GM18858 (cell line): ENCODE data around the gene FSCN2.

Experiments used
- ATAC-seq: cut with Tn5 transposase; IDR thresholded peaks from one replicate; pipeline ENCODE4 v1.9.1; 2021; ENCODE audit not compliant: unreplicated experiment

Gene FSCN2

DNA sequence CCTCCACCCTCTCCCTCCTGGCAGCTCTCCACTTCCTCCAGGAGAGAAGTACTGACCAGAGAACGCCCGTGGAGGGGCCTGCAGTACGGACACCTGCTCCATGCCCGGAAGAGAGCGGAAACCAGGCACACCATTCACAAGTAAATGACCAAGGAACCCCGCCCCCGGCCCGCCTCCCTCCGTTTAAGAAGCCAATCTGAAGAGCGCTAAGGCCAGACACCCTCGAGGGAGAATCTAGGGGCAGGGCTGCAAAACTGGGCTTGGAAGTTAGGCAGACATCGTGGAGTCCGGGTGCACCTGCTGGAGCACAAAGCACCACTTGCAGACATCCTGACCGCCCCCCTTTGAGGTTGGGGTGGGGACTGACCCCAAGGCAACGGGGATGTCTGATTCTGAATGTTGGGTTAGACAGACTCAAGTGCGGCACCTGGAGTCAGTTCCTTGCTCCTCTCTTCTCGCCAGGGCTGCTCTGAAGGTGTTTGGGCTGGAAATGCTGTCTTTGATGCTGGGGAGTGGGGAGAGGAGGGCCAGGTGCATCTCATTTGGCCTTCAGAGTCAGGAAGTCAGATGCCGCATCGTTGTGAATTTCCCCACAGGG lies 24.9 kb downstream of the FSCN2 start:
- no peak for ATAC-seq

DNA sequence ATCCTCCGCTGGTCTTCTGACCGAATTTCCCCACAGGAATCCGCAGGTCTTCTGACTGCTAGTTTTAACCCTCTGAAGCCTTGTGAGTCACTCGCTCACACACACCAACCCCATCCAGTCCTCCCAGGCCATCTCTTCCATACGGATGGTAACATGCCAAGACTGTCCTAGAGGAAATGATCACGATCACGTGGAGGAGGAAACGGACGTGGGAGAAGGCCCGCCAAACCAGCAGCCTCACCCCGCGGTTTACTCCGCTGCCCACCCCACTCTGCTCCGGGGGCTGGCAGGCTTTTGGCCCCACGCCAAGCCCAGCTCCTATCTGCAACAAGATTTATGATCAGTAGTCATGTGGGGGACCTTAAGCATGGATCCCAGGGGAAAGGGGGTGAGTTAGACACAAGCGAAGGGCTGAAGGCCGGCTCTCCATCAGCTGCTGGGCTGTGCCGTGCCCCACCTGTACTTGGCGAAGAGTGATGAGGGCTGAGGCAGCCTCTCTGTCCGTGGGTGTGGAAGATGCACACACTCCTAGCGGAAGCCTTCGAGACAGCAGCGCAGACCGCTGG lies 25.5 kb downstream of the FSCN2 start:
- no peak for ATAC-seq

DNA sequence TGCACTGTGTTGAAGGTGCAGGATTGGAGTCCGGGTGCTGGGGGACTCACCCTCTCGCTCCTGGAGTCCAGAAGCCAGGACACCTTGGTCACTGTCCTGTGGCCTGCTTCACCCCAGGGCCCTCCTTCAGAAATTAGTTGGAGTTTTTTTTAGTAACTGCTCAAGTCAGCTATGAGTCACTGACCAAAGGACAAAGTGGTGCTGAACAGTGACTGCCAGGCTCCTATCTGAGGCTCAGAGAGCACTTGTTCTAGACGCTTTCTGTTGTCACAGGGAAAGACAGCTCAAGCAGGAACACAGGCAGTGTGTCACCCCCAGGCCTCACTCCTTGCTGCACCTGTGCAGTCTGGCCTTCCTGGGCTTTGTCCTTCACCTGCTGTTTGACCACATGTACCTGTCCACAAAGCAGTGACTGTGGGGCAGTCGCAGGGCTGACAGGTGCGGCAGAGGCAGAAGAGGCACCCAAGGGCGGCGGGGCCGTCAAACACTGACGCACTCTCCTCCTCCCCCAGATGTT lies 28.1 kb downstream of the FSCN2 start:
- ATAC-seq = no peak

DNA sequence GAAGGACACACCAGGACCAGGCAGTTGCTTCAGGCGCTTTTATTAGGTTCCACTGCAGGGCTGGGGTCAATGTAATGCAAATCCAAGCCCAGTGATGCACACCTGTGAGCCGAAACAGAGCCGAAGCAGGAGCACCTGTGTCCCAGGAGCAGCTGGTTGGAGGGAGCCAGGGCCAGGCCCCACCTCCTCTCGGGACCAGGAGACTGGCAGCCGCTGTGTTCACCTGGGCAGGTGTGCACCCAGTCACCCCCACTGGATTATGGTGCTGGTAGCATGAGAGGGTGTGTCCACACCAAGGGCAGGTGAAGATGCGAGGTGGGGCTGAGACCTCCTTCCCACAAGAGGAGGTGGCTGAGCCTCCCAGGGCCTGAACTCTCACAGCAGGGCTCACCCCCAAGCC lies 28.7 kb downstream of the FSCN2 start:
- ATAC-seq = no peak

DNA sequence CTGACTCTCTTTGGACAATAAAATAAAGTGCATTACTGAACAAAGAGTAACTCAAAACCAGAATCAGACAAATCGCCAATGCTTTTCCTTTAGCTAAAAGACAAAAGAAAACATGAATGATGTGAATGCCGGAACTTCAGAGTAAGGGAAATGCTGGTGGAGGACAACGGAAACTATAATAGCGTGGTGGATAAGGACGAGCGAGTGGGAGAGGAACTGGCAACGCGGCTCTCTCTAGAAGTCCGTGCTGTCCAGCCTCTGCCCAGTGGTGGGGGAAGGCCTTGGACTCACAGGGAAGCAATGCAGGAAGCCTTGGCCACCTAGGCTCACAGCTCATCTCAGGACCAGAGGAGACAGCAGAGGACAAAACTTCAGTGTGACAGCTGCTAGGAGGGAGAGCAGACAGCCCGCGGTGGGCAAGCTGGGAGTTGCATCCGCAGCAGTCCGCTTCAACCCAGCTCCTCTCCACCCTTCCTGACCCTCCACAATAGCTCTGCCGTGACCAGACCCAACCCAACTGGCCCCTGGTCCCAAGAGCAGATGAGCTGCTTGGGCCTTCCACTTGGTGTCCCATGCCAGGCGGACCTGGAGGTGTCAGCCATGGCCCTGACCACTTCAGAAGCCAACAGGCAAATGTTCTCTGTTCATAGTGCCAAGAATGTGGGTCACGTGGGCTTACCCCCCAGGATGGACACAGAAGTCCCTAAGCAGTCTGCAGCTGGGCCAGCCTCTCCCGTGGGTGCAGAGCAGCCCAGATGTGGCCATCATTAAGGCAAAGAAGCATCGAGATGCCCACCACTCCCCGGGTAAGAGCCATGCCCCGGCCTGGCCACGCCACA lies 29.3 kb downstream of the FSCN2 start:
- ATAC-seq = no peak

DNA sequence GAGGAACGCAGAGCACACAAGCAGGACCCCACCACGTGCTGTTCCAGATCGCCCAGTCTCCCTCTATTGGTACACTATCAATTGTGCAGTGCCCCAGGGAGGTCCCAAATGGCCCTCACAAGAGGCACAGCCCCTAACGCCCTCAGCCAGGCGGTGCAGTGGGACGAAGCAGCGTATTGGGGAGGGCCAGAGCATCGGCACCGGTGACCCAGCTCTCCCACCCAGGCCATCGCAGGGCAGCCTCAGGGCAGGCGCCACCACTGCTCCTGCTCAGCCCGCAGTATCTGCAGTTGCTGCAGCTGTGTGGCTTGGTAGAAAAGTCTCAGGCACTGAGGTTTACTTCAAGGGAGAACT lies 29.9 kb downstream of the FSCN2 start:
- ATAC-seq = no peak

DNA sequence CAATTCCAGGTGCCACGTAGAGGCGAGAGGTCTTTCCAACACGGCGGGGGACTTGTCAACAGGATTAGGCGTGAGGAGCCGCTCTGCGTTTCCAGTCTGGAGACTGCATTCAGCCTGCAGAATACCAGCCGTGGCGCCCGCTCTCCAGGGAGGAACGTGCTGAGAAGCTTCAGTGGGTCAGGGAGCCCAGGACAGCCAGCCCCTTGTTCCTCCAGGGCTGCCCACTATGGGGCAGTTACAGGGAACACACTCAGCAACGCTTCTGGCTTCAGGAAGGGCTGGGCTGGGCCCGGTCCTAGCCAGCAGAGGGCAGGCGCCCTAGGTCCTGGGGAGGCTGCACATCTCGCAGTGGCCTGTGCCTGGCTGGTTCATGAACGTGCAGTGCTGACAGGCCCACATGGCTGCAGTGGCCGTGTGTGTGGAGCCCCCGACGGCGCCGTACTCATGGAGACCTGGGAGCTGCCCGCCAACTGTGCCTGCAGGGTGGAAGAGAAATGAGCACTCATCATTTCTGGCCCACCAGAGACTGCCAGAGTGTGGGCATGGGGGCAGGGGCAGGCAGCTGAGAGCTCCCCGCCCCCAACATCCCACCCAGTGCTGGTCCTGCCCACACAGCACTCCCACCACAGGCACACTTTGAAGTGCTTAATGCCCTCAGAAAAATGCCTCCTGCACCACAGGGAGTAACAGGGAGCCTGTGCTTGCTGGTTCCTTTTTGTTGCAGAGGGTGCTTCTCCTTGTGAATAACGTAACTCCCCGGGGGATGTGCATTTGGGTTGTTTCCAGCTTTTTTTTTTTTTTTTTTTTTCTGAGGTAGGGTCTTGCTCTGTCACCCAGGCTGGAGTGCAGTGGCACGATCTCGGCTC lies 31.0 kb downstream of the FSCN2 start:
- ATAC-seq = no peak

DNA sequence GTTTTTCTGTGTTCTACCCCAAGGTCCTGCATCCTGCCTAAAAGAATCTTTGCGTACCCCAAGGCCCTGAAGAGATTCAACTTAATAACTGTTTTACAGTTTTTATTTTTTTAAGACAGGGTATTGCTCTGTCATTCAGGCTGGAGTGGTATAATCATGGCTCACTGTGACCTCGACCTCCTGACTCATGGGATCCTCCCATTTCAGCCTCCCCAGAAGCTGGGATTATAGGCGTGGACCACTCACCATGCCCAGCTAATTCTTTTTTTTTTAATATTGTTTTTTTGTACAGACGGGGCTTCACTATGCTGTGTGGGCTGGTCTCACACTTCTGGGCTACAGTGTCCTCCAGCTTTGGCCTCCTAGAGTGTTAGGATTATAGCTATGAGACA lies 33.3 kb downstream of the FSCN2 start:
- no peak for ATAC-seq

DNA sequence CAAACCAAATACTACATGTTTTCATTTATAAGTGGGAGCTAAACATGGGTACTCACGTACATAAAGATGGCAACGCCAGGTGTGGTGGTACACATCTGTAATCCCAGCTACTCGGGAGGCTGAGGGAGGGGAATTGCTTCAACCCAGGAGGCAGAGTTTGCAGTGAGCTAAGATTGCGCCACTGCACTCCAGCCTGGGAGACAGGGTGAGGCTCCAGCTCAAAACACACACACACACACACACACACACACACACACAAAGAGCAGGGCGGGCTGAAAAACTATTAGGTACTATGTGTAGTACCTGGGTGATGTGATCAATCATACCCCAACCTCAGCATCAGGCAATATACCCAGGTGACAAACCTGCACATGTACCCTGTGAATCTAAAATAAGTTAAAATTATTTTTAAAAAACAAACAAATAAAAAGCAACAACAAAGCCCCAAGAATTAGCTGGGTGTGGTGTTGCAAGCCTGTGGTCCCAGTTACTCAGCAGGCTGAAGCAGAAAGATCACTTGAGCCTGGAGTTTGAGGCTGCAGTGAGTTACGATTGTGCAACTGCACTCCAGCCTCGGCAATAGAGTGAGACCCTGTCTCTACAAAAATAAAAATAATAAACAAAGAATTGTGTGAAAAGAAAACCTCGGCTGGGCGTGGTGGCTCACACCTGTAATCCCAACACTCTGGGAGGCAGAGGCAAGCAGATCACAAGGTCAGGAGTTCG lies 35.8 kb downstream of the FSCN2 start:
- no peak for ATAC-seq

DNA sequence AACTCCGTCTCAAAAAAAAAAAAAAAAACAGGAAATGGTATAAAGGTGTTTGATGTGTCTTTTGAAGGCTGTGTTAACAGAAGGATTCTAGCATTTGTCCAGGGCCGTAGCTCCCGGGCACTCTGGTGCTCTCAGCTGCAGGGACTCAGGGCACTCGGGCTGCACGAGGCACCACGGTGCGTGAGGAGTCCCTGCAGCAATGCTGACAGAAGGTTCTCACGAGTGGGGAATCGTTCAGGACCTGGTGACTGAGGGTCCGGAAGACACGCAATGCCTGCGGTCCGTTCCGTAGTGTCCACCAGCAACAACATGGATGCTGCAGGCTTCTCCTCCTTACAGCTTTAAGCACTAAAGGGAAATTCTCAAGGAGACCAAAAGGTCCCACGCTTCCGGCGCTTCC lies 36.6 kb downstream of the FSCN2 start:
- no peak for ATAC-seq

DNA sequence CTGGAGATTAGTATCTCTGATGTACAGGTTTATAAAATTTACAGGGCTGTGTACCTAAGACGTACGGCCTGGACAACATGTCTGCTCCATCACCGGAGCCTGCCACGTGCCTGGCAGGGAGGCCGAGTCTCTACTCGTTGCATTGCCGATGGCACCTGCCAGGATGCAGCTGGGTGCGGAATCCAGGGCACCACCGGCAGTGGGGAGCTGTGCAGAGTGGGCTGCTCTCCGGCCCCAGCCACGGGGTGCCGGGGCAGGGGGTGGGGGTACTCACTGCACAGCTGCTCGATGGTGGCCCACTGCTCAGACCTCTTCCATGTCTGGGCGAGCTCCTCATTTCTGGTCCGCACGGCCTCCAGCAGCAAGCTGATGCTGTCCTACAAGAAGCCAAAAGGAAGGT lies 37.1 kb downstream of the FSCN2 start:
- no peak for ATAC-seq

DNA sequence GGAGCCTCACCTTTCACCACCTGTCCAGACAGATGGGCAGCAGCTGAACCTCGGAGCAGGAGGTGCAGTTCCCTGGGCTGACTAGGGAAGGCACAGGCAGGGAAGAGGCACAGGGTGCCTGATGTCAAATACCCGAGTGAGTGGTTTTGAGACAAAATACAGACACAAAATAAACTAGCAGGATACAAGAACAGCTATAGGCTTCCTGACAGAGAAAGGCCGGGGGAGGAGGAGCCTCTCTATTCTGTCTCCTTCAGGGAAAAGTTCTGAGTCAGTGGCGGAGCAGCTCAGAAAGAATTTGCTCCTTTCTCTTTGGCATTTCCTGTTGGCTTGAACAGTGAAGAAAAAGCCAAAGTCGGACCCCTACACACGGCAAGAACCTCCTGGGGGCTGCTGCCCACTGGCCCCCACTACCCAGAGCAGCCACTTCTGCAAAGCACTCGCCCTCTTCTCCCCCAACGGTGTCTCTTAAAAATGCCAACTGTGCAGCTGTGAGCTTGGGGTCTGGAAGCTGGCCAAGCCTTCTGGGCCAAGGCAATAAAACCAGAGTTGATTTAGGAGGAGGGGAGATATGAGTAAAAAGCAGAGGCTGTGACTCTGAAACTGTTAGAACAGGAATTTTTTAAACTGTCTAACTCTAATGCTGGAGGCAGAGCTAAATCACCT lies 38.4 kb downstream of the FSCN2 start:
- no peak for ATAC-seq

DNA sequence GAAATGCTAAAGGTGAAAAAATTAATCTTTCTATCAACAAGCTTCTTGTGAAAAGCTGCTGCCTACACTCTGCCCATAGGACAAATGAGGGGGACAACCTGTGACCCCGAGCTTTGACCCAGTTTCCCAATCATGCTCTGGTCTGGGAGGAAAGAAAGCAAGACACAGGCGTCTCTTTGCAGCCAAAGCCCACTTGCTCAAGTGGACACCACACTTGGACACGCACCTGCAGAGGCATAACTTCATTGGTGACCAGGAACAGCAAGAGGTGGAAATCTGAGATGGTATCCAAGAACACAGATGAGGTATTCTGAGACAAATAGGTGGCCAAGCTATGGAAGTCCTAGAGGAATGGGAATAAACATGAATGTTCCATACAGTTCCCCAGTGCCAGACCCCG lies 39.0 kb downstream of the FSCN2 start:
- no peak for ATAC-seq

DNA sequence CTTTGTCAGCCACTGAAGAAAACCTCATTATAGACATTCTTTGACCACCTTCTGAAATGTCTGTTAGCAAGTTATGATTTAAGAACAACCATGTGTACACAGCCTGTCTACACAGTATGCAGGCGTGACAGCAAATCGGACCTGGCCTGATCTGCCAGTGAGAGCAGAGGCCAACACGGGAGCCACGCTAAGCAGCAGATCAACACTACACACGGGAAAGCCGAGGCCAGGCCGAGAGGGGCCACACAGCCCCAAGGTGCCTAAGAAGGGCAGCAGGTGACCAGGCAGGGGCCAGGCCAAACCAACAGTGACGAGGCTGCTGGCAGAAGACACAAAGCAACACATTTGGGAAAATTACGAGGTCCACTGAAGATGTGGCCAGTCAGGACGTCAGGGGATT lies 40.2 kb downstream of the FSCN2 start:
- no peak for ATAC-seq

DNA sequence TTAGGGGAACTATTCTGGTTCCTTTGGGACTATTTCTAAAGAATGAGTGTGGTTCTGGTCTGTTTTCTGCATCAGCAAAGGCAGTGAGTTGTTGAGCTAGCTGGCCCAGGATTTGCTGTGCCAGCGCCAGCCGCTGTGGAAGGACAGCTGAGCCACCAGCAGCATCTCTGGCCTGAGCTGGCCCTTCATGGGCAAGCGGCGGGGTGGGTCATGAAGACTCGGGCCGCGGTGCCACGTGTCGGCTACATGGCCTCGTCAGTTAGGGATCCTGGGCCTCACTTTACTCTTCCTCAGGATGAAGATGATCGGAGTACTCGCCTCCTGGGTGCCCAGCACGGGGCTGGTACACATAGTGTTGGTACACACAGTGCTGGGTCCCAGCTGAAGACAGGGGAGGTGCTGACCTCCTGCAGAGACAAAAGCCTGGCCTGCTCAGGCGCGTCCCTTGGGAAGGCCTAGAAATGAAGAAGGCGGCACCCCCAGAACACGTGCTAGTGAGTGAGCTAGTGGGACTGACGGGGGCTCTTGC lies 41.9 kb downstream of the FSCN2 start:
- ATAC-seq = no peak

DNA sequence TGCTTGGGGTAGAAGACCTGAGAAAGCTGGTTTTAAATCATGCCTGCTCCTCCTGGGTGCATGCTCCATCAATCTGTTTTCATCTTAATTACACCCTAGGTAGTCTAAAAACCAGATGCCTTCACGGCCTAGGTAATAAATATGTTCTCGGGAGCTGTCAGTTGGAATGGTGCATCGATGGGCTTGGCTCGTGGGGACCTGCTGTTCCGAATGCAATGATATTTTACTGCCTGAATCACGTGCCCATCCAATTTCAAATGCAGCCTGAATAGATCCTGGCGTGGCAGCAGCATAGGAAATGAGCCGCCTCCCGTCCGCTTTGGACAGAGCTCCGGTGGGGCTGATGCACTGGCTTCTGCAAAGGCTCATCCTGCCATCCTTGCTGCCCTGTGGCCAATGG lies 42.8 kb downstream of the FSCN2 start:
- ATAC-seq = no peak

DNA sequence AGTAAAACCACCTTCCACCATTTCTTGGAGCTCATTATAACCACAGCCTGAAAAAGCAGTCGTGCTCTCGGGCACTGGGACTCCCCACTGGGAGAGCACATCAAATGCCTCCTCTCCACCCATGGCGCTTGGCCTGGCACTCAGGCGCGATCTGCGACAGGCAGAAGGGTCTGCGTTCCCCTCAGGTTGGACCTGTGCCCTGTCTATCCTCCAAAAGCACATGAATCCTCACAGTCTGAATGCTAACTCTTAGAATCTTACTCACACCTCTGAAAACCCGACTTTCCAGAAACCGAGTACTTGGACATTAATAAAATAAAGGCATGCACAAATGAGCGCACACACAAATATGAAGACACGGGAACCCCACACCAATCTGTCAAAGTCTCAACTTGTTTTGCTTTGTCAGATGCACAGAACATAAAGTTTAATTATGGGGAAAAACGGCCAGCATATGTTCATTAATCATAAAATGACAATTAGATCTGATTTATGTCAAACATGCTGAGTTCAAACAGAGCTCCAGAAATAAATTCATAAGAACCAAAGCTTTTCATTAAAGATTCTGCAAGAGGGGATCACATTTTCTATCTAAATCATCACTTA lies 44.5 kb downstream of the FSCN2 start:
- ATAC-seq = no peak

DNA sequence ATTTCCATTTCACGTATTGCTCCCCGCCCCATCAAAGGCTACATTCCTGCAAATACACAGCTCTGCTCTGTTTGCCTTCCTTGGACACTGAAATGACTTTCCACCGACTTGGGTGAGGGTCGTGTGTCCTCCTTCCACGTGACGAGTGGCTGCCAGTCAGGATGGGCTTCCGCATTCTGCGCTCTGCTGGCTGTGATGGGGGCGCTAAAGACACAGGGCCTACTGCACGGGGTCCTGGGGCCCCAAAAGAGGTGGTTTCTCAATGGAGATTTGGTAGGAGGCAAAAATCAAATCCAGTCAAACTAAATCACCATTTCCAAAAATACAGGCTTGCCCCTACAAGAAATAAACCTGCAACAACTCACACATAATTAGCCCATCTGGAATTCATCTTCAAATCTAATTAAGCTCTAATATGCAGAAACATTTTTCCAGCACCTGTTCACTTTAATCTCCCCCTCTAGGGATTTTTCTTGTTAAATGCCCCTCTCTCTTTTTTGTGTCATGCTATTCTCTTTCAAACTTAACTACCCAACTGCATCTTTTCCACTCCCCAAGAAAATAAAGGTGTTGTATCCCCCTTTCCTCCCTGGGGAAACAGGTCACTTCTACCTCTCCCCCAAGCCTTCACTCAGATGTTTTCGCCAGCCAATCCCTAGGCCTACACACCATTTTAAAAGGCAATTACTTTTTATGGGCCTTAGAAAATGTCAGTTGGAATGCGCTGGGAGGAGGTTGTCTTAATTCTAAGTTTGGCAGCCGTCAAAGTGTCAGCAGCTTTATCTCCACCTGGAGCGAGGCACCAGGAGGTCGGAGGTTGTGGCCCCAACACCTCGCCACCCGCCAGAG lies 45.8 kb downstream of the FSCN2 start:
- no peak for ATAC-seq

DNA sequence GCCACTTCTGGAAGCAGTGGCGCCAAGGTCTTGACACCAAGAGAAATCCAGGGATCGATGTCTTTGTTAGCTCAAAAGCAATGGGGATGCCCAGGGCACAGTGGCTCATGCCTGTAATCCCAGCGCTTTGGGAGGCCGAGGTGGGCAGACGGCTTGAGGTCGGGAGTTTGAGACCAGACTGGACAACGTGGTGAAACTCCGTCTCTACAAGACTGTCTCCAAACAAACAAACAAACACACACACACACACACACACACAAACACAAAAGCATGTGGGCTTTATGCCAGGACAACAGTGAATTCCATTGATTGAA lies 46.4 kb downstream of the FSCN2 start:
- no peak for ATAC-seq
